Fibroblast of skin of scalp (primary cell): ENCODE data around the gene GOLGA7B. TPM values are rescaled to one million over a fixed set of nuclear protein-coding genes. Genes with fewer than 3 reads are reported as not detected.

Experiments used
- DNase-seq: peaks from one replicate; pipeline ENCODE4 v3.0.0-alpha.2; 2013
- polyA plus RNA-seq, 2 experiments: library from polyadenylated mRNA; unstranded; fragments of 120-200 nt; gene quantifications; one replicate each; pipeline ENCODE4 v1.2.1, GENCODE V29; 2013; ENCODE audit not compliant: insufficient read length in 2 of 2

GOLGA7B gene
- not detected for polyA plus RNA-seq (2013, experiment 1 of 2; ENCODE audit: insufficient read length)
- 0.09 TPM for polyA plus RNA-seq (2013, experiment 2 of 2; ENCODE audit: insufficient read length)

GRCh38 chr10:97849687-97850402 is at the start of gene GOLGA7B:
Gene GOLGA7B, plus strand, starts transcription at chr10:97849843. Its CDS starts 461 bp downstream, at chr10:97850304.
- DNase-seq = peak; percentile 27

- no peak for DNase-seq
Measured at GRCh38 chr10:97800474-97800873, 49.2 kb upstream of the GOLGA7B start.

- no peak for DNase-seq
Measured at GRCh38 chr10:97801422-97801821, 48.2 kb upstream of the GOLGA7B start.

GRCh38 chr10:97805096-97805884 is 44.4 kb upstream of the GOLGA7B start:
- no peak for DNase-seq

- DNase-seq = no peak
Measured at GRCh38 chr10:97805949-97806348, 43.7 kb upstream of the GOLGA7B start.

GRCh38 chr10:97810446-97810845 is 39.2 kb upstream of the GOLGA7B start:
- DNase-seq = no peak

- no peak for DNase-seq
Measured at GRCh38 chr10:97811958-97812357, 37.7 kb upstream of the GOLGA7B start.

GRCh38 chr10:97812696-97813095 is 36.9 kb upstream of the GOLGA7B start:
- no peak for DNase-seq

- no peak for DNase-seq
Measured at GRCh38 chr10:97813311-97813710, 36.3 kb upstream of the GOLGA7B start.

GRCh38 chr10:97814996-97815395 is 34.6 kb upstream of the GOLGA7B start:
- DNase-seq = no peak

- DNase-seq = no peak
Measured at GRCh38 chr10:97816609-97817008, 33.0 kb upstream of the GOLGA7B start.

GRCh38 chr10:97818572-97818971 is 31.1 kb upstream of the GOLGA7B start:
- DNase-seq = no peak

GRCh38 chr10:97820096-97820704 is 29.4 kb upstream of the GOLGA7B start:
- DNase-seq = no peak

GRCh38 chr10:97821308-97822038 is 28.2 kb upstream of the GOLGA7B start:
- no peak for DNase-seq

- no peak for DNase-seq
Measured at GRCh38 chr10:97822261-97822687, 27.4 kb upstream of the GOLGA7B start.

GRCh38 chr10:97823734-97824133 is 25.9 kb upstream of the GOLGA7B start:
- DNase-seq = no peak

GRCh38 chr10:97825020-97825760 is 24.5 kb upstream of the GOLGA7B start:
- no peak for DNase-seq

GRCh38 chr10:97826892-97827291 is 22.8 kb upstream of the GOLGA7B start:
- no peak for DNase-seq

- DNase-seq = peak; percentile 50
Measured at GRCh38 chr10:97827702-97828291, 21.8 kb upstream of the GOLGA7B start.

- DNase-seq = no peak
Measured at GRCh38 chr10:97828721-97829120, 20.9 kb upstream of the GOLGA7B start.

- DNase-seq = no peak
Measured at GRCh38 chr10:97830064-97830463, 19.6 kb upstream of the GOLGA7B start.
